Astrocyte of the spinal cord (primary cell): Measurements from ENCODE around the gene PLA2G12A.

Source experiments
- DNase-seq: peaks from one replicate; pipeline ENCODE4 v3.0.0; 2011; ENCODE audit warnings: low read depth, low spot score
- H3K4me3 ChIP-seq: 2 replicates; pipeline ENCODE4 v1.5.1; 2011; ENCODE audit warnings: low read depth, mild to moderate bottlenecking, low read length, moderate library complexity
- CTCF ChIP-seq: IDR thresholded peaks from 2 replicates; pipeline ENCODE4 v1.5.1; 2012; ENCODE audit warnings: low read depth, mild to moderate bottlenecking, low read length, inconsistent platforms
- in situ Hi-C: cut with HindIII; loops from 2 replicates; pipeline ENCODE4 v1.10.0; 2017; ENCODE audit warnings: low sequenced_read_pairs

The PLA2G12A gene

GRCh38 chr4:109729718-109730618 lies at the start of gene PLA2G12A:
Gene PLA2G12A, minus strand, starts transcription at chr4:109730070. Its CDS starts 261 bp downstream, at chr4:109729809.
- DNase-seq, result peak; percentile 67
- TF ChIP-seq CTCF, result no peak
- H3K4me3 ChIP-seq, result peak within 1 kb of the TSS; percentile 80
- in situ Hi-C loops, result no loop called here

DNA sequence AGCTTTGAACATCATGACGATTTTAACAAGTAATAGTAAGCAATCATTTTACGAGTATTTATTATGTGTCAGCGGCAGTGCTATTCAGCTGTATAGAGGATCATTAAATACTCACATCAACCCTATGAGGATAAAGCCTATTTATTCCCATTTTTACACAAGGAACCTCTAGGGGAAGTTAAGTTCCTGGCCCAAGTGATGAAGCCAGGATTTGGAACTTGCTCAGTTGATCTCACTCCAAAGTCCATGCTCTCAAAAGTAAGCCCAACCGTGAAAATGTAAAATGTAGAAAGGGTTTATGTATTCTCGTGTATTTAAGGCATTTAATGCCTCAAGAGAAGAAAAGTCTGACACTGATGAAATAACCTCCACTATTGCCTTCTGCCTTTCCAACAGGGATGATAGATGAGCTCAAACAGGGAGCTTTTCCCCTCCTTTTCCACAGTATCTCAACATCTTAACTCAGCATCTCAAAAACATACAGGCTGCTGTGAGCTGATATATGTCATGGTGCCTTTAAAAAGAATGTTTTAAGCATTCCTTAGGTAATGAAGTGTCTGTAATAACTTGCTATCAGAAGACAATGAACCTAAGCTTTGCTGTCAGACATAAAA lies 35.0 kb upstream of the PLA2G12A start:
- no peak for TF ChIP-seq CTCF
- in situ Hi-C loops, result no loop called here
- H3K4me3 ChIP-seq, result no peak overlapping the region
- DNase-seq, result no peak

DNA sequence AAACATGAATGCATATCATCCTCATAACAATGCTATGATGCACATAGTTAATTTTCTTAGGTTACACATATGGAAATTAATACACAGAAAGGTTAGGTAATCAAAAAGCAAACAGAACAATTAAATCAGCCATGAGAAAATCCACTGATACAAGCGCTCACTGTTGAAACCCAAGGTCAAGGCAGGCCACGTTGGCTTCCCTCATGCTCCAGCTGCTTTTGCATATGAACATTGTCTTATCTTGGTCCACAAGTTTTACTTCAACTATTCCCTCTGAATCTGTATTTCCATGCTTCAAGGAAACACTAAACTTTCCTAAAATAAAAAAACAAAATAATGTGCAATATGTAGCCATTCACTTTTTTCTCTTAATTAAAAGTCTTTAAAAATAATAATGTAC lies 34.5 kb upstream of the PLA2G12A start:
- TF ChIP-seq CTCF, result no peak
- in situ Hi-C loops, result no loop called here
- H3K4me3 ChIP-seq, result no peak overlapping the region
- DNase-seq, result no peak

DNA sequence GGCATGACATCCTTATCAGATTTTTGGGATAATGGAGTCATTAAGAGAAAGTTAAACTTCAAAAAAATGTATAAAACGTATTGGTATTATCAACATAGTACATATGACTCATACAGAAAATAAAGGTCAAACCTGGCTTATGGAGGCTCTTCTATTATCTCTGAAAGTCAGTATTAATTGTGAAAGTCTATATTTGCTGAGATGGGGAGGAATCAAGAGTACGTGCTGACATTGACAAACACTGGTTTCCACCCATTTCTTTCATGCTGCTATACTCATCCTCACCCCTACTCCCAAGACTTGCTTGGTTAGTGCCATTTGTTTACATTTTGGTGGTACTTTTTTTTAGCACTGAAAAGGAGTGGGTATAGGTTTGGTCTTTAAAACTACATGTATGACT lies 30.8 kb upstream of the PLA2G12A start:
- no peak for DNase-seq
- H3K4me3 ChIP-seq, result no peak overlapping the region
- in situ Hi-C loops, result no loop called here
- no peak for TF ChIP-seq CTCF

GRCh38 chr4:109755656-109756055 lies 25.8 kb upstream of the PLA2G12A start:
- in situ Hi-C loops, result no loop called here
- no peak overlapping the region for H3K4me3 ChIP-seq
- no peak for TF ChIP-seq CTCF
- DNase-seq, result no peak

DNA sequence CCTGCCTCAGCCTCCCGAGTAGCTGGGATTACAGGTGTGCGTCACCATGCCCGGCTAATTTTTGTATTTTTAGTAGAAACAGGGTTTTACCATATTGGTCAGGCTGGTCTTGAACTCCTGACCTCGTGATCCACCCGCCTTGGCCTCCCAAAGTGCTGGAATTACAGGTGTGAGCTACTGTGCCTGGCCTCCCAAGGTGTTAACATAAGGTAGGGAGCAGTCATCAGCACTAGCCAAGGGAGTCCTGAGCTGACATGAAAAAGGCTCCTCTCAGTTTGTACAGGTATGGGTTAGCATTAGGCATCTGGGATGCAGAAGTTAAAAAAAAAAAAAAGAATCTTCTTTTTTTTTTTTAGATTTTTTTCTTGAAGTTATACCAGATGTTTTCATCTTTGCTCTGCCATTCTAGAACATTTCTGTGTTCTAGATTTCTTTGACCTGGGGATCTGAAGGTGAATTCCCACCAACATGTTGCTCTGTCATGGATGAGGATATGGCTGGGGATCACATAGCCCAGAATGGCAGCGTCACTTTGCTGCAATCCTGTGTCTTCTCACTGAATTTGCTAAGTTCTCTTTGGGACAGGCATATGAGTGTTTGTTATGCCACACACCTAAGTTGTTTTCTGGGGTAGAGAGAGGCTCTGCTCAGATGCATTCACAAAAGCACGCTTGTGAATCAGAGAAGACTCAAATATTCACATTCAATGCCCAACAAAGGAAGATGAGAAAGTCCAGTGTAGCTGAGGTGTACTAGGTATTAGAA lies 24.4 kb upstream of the PLA2G12A start:
- no peak for TF ChIP-seq CTCF
- in situ Hi-C loops, result no loop called here
- no peak for DNase-seq
- H3K4me3 ChIP-seq, result no peak overlapping the region
